Measurements from ENCODE around the gene SLC35D3. TPM values are rescaled to one million over a fixed set of nuclear protein-coding genes. Genes with fewer than 3 reads are reported as not detected.
"Not testable (repeated sequence)": the region's sequence is repeated elsewhere in the genome, so short reads cannot be mapped to it uniquely, and the experiment has no call there.

Gene SLC35D3
- total RNA-seq, 1 experiment from 2014 or later = not detected

- Histone ChIP-seq H3K27me3 (ENCODE audit: insufficient read depth, low read length) (no peaks in the 10 kb centered on the region), H3K4me2 (ENCODE audit: low read length) (no peak overlapping the region), H4K20me1 (ENCODE audit: insufficient read depth) (no peaks in the 10 kb centered on the region), H3K4me1 (ENCODE audit: control insufficient read depth in 1 of 2, insufficient read depth in 2 of 2, low read length in 2 of 2) (no peaks in the 10 kb centered on the region), H3K36me3 (ENCODE audit: control insufficient read depth in 1 of 2, insufficient read depth in 2 of 2, low read length in 2 of 2) (0 out of 4 replicates have a peak, but pooled peaks cover 0 to 5% of the 10 kb centered on the region in 2 experiments), H3K9ac (ENCODE audit: low read length) (no peak overlapping the region), H2AFZ (ENCODE audit: low read depth, low read length, poor library complexity, severe bottlenecking) (no peak overlapping the region), H3K79me2 (ENCODE audit: insufficient read depth, low read length) (no peaks in the 10 kb centered on the region), H3K4me3 (replicated peaks in 1 of 2; ENCODE audit: low read depth in 1 of 2, low read length in 2 of 2) (no peak overlapping the region), H3K9me3 (ENCODE audit: control insufficient read depth in 1 of 2, insufficient read depth in 1 of 2, low read depth in 1 of 2, low read length in 2 of 2) (no peaks in the 10 kb centered on the region), H3K27ac (ENCODE audit: low read depth, low read length) (no peak overlapping the region), H3K9me2 (ENCODE audit: insufficient read depth) (no peaks in the 10 kb centered on the region)
- ChIA-PET CTCF (no interaction called here), RAD21 (ENCODE audit: low non-redundant PET in 1 of 2, low total read pairs in 2 of 2, uncharacterized antibody in 2 of 2, unreplicated experiment in 2 of 2) (no interaction called here), POLR2A (no interaction called here)
- no TSS peak for BruUV-seq (replicated peaks)
- intact Hi-C loops (cut with micrococcal nuclease) = no loop called here
- no peak for DNase-seq (ENCODE audit: low read depth, low spot score)
- ATAC-seq = no peak
- no peak for TF ChIP-seq EGR1 (IDR thresholded peaks at IDR 0.05; ENCODE audit: low read depth)
- TF ChIP-seq FOSL1 (IDR thresholded peaks at IDR 0.05; ENCODE audit: low read depth) = no peak
- TF ChIP-seq CEBPB (IDR thresholded peaks at IDR 0.05; ENCODE audit: low read depth) = no peak
- no peak for TF ChIP-seq SP1 (IDR thresholded peaks at IDR 0.05; ENCODE audit: low read depth)
- no peak for TF ChIP-seq ZBTB33 (IDR thresholded peaks at IDR 0.05; ENCODE audit: extremely low read depth, insufficient replicate concordance, low read length)
- no peak for TF ChIP-seq POLR2A (IDR thresholded peaks at IDR 0.05; ENCODE audit: borderline replicate concordance, extremely low read depth, insufficient read depth, insufficient read length)
- no peak for TF ChIP-seq EZH2 (IDR thresholded peaks at IDR 0.05)
- no peak for TF ChIP-seq RAD21 (IDR thresholded peaks at IDR 0.05; ENCODE audit: low read depth)
- TF ChIP-seq ELF1 (IDR thresholded peaks at IDR 0.05; ENCODE audit: borderline replicate concordance, low read depth) = no peak
- no peak for TF ChIP-seq ATF3 (IDR thresholded peaks at IDR 0.05)
- no peak for TF ChIP-seq YY1 (IDR thresholded peaks at IDR 0.05; ENCODE audit: extremely low read depth, insufficient replicate concordance, low read depth, low read length)
- TF ChIP-seq ZFX (IDR thresholded peaks at IDR 0.05) = no peak
- no peak for TF ChIP-seq SIN3A (IDR thresholded peaks at IDR 0.05; ENCODE audit: low read depth)
- TF ChIP-seq SRF (IDR thresholded peaks at IDR 0.05; ENCODE audit: low read depth) = no peak
Observed at GRCh38 chr6:136901212-136901784, 20.8 kb upstream of the SLC35D3 start.

- H2AFZ ChIP-seq (ENCODE audit: low read depth, low read length, poor library complexity, severe bottlenecking); BruUV-seq (replicated peaks); H4K20me1 ChIP-seq (ENCODE audit: insufficient read depth); H3K9me3 ChIP-seq (ENCODE audit: control insufficient read depth in 1 of 2, insufficient read depth in 1 of 2, low read depth in 1 of 2, low read length in 2 of 2); ATAC-seq; intact Hi-C loops (cut with micrococcal nuclease); H3K36me3 ChIP-seq (ENCODE audit: control insufficient read depth in 1 of 2, insufficient read depth in 2 of 2, low read length in 2 of 2); H3K4me1 ChIP-seq (ENCODE audit: control insufficient read depth in 1 of 2, insufficient read depth in 2 of 2, low read length in 2 of 2); POLR2A ChIA-PET; H3K79me2 ChIP-seq (ENCODE audit: insufficient read depth, low read length); CTCF ChIA-PET; H3K27ac ChIP-seq (ENCODE audit: low read depth, low read length); H3K9ac ChIP-seq (ENCODE audit: low read length); H3K9me2 ChIP-seq (ENCODE audit: insufficient read depth); H3K4me2 ChIP-seq (ENCODE audit: low read length); DNase-seq (ENCODE audit: low read depth, low spot score); H3K27me3 ChIP-seq (ENCODE audit: insufficient read depth, low read length); H3K4me3 ChIP-seq (replicated peaks in 1 of 2; ENCODE audit: low read depth in 1 of 2, low read length in 2 of 2); RAD21 ChIA-PET (ENCODE audit: low non-redundant PET in 1 of 2, low total read pairs in 2 of 2, uncharacterized antibody in 2 of 2, unreplicated experiment in 2 of 2): not testable (repeated sequence)
Observed at GRCh38 chr6:136904477-136904876, 17.6 kb upstream of the SLC35D3 start.

Data from HCT116 (cell line).